ENCODE measurements around the gene KAT5. TPM values are rescaled to one million over a fixed set of nuclear protein-coding genes. Genes with fewer than 3 reads are reported as not detected.

Gene KAT5
- total RNA-seq, 1 donor from 2014 or later = 31.4 TPM

DNA sequence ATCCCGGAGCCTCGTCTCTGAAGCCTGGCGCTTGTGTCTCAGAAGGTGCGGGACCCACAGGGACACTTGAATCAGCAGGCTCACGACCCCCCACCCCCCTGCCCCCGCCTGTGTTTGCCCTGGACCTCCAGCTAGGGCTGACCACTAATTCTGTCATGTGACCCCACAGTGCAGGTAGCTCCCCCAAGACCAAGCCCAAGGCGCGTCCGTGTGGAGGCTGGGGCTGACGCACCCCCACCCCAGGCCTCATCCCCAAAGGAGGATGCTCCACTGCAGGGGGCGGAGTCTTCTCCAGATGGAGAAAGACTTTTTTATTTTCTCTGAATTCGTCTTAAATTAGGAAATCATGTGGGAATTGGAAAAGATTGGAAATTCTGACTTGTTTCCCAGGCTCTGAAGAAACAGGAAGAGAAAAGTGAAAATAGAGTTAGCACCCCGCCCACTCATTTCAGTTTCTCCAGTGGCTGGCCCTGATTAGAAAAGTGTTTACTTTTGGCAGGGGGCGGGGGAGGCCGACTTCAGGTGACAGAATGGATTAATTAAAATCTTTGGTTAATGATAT, 48.3 kb upstream of the KAT5 start:
- no peak for FAIRE-seq
- TF ChIP-seq, protein P1, sequence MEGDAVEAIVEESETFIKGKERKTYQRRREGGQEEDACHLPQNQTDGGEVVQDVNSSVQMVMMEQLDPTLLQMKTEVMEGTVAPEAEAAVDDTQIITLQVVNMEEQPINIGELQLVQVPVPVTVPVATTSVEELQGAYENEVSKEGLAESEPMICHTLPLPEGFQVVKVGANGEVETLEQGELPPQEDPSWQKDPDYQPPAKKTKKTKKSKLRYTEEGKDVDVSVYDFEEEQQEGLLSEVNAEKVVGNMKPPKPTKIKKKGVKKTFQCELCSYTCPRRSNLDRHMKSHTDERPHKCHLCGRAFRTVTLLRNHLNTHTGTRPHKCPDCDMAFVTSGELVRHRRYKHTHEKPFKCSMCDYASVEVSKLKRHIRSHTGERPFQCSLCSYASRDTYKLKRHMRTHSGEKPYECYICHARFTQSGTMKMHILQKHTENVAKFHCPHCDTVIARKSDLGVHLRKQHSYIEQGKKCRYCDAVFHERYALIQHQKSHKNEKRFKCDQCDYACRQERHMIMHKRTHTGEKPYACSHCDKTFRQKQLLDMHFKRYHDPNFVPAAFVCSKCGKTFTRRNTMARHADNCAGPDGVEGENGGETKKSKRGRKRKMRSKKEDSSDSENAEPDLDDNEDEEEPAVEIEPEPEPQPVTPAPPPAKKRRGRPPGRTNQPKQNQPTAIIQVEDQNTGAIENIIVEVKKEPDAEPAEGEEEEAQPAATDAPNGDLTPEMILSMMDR (IDR thresholded peaks at IDR 0.05; ENCODE audit: insufficient read depth, low read depth, low read length) = no peak
- TF ChIP-seq EZH2 (IDR thresholded peaks at IDR 0.05; ENCODE audit: insufficient read depth, low read length) = no peak
- Histone ChIP-seq H3K4me3 (ENCODE audit: insufficient read depth, low read depth, low read length) (peak overlapping the region; percentile 82), H3K79me2 (ENCODE audit: insufficient read depth, low read length) (peaks cover 35% of the 10 kb centered on the region), H3K9ac (ENCODE audit: low read length) (peak overlapping the region; percentile 95), H3K36me3 (ENCODE audit: insufficient read depth, low read length) (peaks cover 18% of the 10 kb centered on the region), H3K9me3 (ENCODE audit: insufficient read depth, low read depth, low read length) (no peaks in the 10 kb centered on the region), H2AFZ (ENCODE audit: low read depth, low read length) (peak overlapping the region; percentile 88), H3K27ac (ENCODE audit: low read depth, low read length) (peak overlapping the region; percentile 94), H3K4me2 (ENCODE audit: low read length) (peak overlapping the region; percentile 91), H3K27me3 (ENCODE audit: insufficient read depth, low read length) (no peaks in the 10 kb centered on the region), H3K4me1 (ENCODE audit: insufficient read depth, low read length) (peaks cover 17% of the 10 kb centered on the region), H4K20me1 (ENCODE audit: insufficient read depth, low read length) (peaks cover 27% of the 10 kb centered on the region)
- no peaks in the 10 kb centered on the region for H3K9me3 Mint-ChIP-seq (ENCODE audit: unreplicated experiment)
- peaks cover 15% of the 10 kb centered on the region for H3K36me3 Mint-ChIP-seq (ENCODE audit: low read depth, unreplicated experiment)
- peak overlapping the region; percentile 85 for H3K4me3 Mint-ChIP-seq (ENCODE audit: unreplicated experiment)
- peak; percentile 29 for DNase-seq (ENCODE audit: low read depth)
- H3K27ac Mint-ChIP-seq (ENCODE audit: unreplicated experiment) = peak overlapping the region; percentile 72
- no peaks in the 10 kb centered on the region for H3K27me3 Mint-ChIP-seq (ENCODE audit: low read depth, unreplicated experiment)
- peaks cover 8% of the 10 kb centered on the region for H3K4me1 Mint-ChIP-seq (ENCODE audit: low read depth, unreplicated experiment)

DNA sequence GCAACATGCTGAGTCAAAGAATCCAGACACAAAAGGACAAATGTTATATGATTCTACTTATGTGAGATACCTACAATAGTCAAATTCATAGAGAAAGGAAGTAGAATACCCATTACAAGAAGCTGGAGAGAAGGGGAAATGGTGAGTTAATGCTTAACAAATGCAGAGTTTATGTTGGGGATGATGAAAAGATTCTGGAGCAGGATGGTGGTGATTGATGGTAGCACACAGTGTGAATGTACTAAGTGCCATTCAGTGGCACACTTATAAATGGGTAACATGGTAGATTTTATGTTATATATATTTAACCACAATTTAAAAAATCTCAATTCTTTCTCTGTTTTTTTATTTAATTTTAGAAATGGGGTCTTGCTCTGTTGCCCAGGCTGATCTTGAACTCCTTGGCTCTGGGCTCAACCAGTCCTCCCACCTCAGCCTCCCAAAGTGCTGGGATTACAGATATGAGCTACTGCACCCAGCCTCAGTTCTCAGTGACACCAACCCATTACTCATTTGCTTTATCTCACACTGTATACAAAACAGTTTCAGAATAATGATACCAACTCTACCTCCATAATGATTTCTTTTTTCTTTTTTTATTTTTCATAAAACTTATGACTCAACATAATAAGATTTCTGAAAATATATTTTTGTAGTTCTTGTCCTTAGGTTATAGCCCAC, 39.7 kb upstream of the KAT5 start:
- H3K27me3 ChIP-seq (ENCODE audit: insufficient read depth, low read length) = no peaks in the 10 kb centered on the region
- no peaks in the 10 kb centered on the region for H3K9me3 Mint-ChIP-seq (ENCODE audit: unreplicated experiment)
- no peaks in the 10 kb centered on the region for H3K79me2 ChIP-seq (ENCODE audit: insufficient read depth, low read length)
- no peaks in the 10 kb centered on the region for H3K4me1 Mint-ChIP-seq (ENCODE audit: low read depth, unreplicated experiment)
- DNase-seq (ENCODE audit: low read depth) (no peak), FAIRE-seq (no peak)
- H3K4me1 ChIP-seq (ENCODE audit: insufficient read depth, low read length) = no peaks in the 10 kb centered on the region
- no peak overlapping the region for H3K27ac ChIP-seq (ENCODE audit: low read depth, low read length)
- H3K27ac Mint-ChIP-seq (ENCODE audit: unreplicated experiment) = no peak overlapping the region
- no peak overlapping the region for H3K9ac ChIP-seq (ENCODE audit: low read length)
- H3K36me3 ChIP-seq (ENCODE audit: insufficient read depth, low read length) = no peaks in the 10 kb centered on the region
- H3K36me3 Mint-ChIP-seq (ENCODE audit: low read depth, unreplicated experiment) = no peaks in the 10 kb centered on the region
- no peaks in the 10 kb centered on the region for H4K20me1 ChIP-seq (ENCODE audit: insufficient read depth, low read length)
- H3K9me3 ChIP-seq (ENCODE audit: insufficient read depth, low read depth, low read length) = no peaks in the 10 kb centered on the region
- peak overlapping the region; percentile 6 for H3K4me3 Mint-ChIP-seq (ENCODE audit: unreplicated experiment)
- TF ChIP-seq, protein P1 (IDR thresholded peaks at IDR 0.05; ENCODE audit: insufficient read depth, low read depth, low read length) = no peak
- TF ChIP-seq EZH2 (IDR thresholded peaks at IDR 0.05; ENCODE audit: insufficient read depth, low read length) = no peak
- H3K4me2 ChIP-seq (ENCODE audit: low read length) = no peak overlapping the region
- no peaks in the 10 kb centered on the region for H3K27me3 Mint-ChIP-seq (ENCODE audit: low read depth, unreplicated experiment)
- H2AFZ ChIP-seq (ENCODE audit: low read depth, low read length) = no peak overlapping the region
- H3K4me3 ChIP-seq (ENCODE audit: insufficient read depth, low read depth, low read length) = no peak overlapping the region

DNA sequence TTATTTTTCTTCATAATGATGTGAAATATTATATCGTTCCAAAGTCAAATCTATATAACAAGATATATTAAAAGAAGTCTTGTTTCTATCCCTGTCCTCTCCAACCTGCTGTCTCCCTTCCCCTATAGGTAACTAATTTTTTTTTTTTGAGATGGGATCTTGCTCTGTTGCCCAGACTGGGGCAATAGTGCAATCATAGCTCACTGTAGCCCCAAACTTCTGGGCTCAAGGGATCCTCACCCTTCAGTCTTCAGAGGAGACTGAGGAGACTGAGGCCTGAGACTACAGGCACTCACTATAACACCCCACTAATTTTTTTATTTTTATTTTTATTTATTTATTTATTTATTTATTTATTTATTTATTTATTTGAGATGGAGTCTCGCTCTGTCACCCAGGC, 39.1 kb upstream of the KAT5 start:
- no peaks in the 10 kb centered on the region for H3K36me3 Mint-ChIP-seq (ENCODE audit: low read depth, unreplicated experiment)
- TF ChIP-seq, protein P1 (IDR thresholded peaks at IDR 0.05; ENCODE audit: insufficient read depth, low read depth, low read length) = no peak
- H3K27me3 Mint-ChIP-seq (ENCODE audit: low read depth, unreplicated experiment) = no peaks in the 10 kb centered on the region
- H3K27me3 ChIP-seq (ENCODE audit: insufficient read depth, low read length) = no peaks in the 10 kb centered on the region
- no peaks in the 10 kb centered on the region for H3K9me3 Mint-ChIP-seq (ENCODE audit: unreplicated experiment)
- H3K9ac ChIP-seq (ENCODE audit: low read length) = no peak overlapping the region
- H3K4me3 ChIP-seq (ENCODE audit: insufficient read depth, low read depth, low read length) = no peak overlapping the region
- no peak overlapping the region for H3K27ac Mint-ChIP-seq (ENCODE audit: unreplicated experiment)
- no peak overlapping the region for H2AFZ ChIP-seq (ENCODE audit: low read depth, low read length)
- H3K4me1 Mint-ChIP-seq (ENCODE audit: low read depth, unreplicated experiment) = no peaks in the 10 kb centered on the region
- no peaks in the 10 kb centered on the region for H3K36me3 ChIP-seq (ENCODE audit: insufficient read depth, low read length)
- H3K4me3 Mint-ChIP-seq (ENCODE audit: unreplicated experiment) = no peak overlapping the region
- H3K9me3 ChIP-seq (ENCODE audit: insufficient read depth, low read depth, low read length) = no peaks in the 10 kb centered on the region
- FAIRE-seq (no peak), DNase-seq (ENCODE audit: low read depth) (no peak)
- no peak overlapping the region for H3K4me2 ChIP-seq (ENCODE audit: low read length)
- H3K27ac ChIP-seq (ENCODE audit: low read depth, low read length) = no peak overlapping the region
- H3K4me1 ChIP-seq (ENCODE audit: insufficient read depth, low read length) = no peaks in the 10 kb centered on the region
- H3K79me2 ChIP-seq (ENCODE audit: insufficient read depth, low read length) = no peaks in the 10 kb centered on the region
- no peaks in the 10 kb centered on the region for H4K20me1 ChIP-seq (ENCODE audit: insufficient read depth, low read length)

Data from astrocyte (in vitro differentiated cells and primary cell).